GM13977 (cell line): ENCODE results near the gene ACOT9.

ENCODE experiments used
- DNase-seq: peaks from one replicate; pipeline ENCODE4 v3.0.0; 2012; ENCODE audit warnings: low spot score
- in situ Hi-C: fragments of 300-500 bp; cut with MboI; formaldehyde crosslinking; loops from one replicate; pipeline ENCODE4 v1.12.0; 2022; ENCODE audit warnings: low sequenced_read_pairs, low pct_unique_long_range_greater_than_20kb, mixed read lengths, inconsistent platforms; ENCODE audit not compliant: unreplicated experiment
- TF ChIP-seq, protein P1 (sequence below): IDR thresholded peaks from 2 replicates; pipeline ENCODE4 v1.5.1; 2012; ENCODE audit warnings: mild to moderate bottlenecking, control low read depth; ENCODE audit not compliant: insufficient read depth; ENCODE audit errors: extremely low read depth, missing control alignments

The ACOT9 gene

DNA sequence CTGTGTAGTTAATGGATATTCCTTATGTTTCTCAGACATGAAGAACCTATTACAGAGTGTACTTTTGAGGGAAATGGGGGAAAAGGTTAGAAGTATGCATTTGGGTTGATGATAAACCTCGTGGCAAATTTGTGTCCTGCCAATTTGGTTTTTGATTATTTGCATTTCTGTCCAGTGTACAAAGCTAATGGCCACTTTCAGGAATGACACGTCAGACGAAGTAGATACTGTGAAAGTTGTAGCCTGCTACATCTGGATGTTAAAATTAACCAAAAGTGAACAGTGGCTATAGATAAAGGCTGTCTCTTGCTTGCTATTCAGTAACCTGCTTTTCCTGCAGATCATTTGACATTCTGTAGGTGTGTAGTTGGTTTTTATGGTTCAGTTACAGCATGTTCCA lies 74.7 kb downstream of the ACOT9 start:
- TF ChIP-seq, protein P1, sequence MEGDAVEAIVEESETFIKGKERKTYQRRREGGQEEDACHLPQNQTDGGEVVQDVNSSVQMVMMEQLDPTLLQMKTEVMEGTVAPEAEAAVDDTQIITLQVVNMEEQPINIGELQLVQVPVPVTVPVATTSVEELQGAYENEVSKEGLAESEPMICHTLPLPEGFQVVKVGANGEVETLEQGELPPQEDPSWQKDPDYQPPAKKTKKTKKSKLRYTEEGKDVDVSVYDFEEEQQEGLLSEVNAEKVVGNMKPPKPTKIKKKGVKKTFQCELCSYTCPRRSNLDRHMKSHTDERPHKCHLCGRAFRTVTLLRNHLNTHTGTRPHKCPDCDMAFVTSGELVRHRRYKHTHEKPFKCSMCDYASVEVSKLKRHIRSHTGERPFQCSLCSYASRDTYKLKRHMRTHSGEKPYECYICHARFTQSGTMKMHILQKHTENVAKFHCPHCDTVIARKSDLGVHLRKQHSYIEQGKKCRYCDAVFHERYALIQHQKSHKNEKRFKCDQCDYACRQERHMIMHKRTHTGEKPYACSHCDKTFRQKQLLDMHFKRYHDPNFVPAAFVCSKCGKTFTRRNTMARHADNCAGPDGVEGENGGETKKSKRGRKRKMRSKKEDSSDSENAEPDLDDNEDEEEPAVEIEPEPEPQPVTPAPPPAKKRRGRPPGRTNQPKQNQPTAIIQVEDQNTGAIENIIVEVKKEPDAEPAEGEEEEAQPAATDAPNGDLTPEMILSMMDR = no peak
- in situ Hi-C loops = no loop called here
- no peak for DNase-seq

GRCh38 chrX:23667239-23668177 lies 75.6 kb downstream of the ACOT9 start, which contains the start of gene PRDX4:
Gene PRDX4, plus strand, starts transcription at chrX:23667493. Its CDS starts 78 bp downstream, at chrX:23667571.
- TF ChIP-seq, protein P1 = no peak
- DNase-seq = peak; percentile 85
- in situ Hi-C loops = no loop called here

DNA sequence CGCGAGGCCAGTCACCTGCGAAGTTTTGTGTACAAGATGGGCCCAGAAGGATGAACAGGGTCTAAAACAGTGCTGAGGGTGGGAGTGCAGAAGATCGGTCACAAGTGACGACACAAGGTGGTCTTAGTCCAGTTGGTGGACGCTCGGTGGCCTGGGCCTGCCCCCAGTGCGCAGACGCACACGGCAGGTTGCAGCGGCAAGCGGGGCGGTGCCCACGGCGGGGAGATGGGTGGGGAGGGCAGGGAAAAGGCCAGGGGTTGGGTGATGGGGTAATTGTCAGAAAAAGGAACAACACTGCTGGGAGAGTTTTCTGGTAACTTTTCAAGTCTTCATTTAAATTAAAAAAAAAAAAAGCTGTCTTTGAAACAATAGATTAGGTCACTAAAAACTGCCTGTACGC lies 76.8 kb downstream of the ACOT9 start:
- TF ChIP-seq, protein P1 = no peak
- in situ Hi-C loops = no loop called here
- DNase-seq = no peak

DNA sequence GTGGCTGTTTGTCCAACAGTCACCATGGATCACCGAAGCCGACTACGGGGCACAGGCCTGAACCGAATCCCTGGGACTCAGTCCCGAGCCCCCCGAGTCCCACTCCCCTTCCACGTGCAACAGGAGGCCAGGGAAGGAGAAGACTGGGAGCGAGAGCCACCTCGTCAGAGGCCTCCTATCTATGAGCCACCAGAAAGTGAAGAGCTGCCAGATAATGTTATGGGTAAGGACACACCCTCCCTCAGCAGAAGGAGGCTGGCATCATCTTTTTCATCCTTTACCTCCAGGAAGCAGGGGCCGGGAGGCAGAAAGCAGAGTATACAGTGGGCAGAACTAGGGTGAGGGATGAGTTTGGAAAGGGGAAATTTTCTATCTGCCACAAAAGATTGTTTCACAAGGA lies 78.6 kb downstream of the ACOT9 start:
- in situ Hi-C loops = no loop called here

GRCh38 chrX:23662853-23663252 lies 80.2 kb downstream of the ACOT9 start:
- peak; percentile 61 for DNase-seq
- TF ChIP-seq, protein P1 = no peak
- in situ Hi-C loops = no loop called here

More for the DNA sequence above, 78.6 kb downstream of the ACOT9 start:
- no peak for DNase-seq
- TF ChIP-seq, protein P1 = no peak

GRCh38 chrX:23662187-23662586 lies 80.9 kb downstream of the ACOT9 start:
- TF ChIP-seq, protein P1 = no peak
- no peak for DNase-seq
- in situ Hi-C loops = no loop called here
